Right ventricle myocardium superior (tissue), 1 donor: ENCODE results near the gene SHC2. TPM values are rescaled to one million over a fixed set of nuclear protein-coding genes. Genes with fewer than 3 reads are reported as not detected.
A peak's percentile ranks its signal among the peaks of the same experiment; 100 is the strongest.
"Not testable (repeated sequence)": the region's sequence is repeated elsewhere in the genome, so short reads cannot be mapped to it uniquely, and the experiment has no call there.

Source experiments
- ATAC-seq: fragments of 200-7000 bp; cut with Tn5 transposase; one replicate; pipeline ENCODE4 v1.9.1; 2020; ENCODE audit warnings: mild to moderate bottlenecking; ENCODE audit not compliant: poor library complexity
- DNase-seq: peaks from one replicate; pipeline ENCODE4 v3.0.0-alpha.2; 2020
- intact Hi-C: fragments of 100-400 bp; cut with DNase I; formaldehyde crosslinking; loops from one replicate; pipeline ENCODE4 v1.11.2; 2022
- total RNA-seq: library from RNA; stranded (reverse); fragmentation: NEBNext Ultra II Directional; extraction: Animal tissue kit (Norgen Biotek cat#: 25700); gene quantifications from one replicate; pipeline ENCODE4 v1.2.1, GENCODE V29; 2021
- donor health status: DM: no; HTN: yes; CAD: no; lungs with severe emphysema.

Gene SHC2
- total RNA-seq, 1 donor from 2014 or later = 8.8 TPM

DNA sequence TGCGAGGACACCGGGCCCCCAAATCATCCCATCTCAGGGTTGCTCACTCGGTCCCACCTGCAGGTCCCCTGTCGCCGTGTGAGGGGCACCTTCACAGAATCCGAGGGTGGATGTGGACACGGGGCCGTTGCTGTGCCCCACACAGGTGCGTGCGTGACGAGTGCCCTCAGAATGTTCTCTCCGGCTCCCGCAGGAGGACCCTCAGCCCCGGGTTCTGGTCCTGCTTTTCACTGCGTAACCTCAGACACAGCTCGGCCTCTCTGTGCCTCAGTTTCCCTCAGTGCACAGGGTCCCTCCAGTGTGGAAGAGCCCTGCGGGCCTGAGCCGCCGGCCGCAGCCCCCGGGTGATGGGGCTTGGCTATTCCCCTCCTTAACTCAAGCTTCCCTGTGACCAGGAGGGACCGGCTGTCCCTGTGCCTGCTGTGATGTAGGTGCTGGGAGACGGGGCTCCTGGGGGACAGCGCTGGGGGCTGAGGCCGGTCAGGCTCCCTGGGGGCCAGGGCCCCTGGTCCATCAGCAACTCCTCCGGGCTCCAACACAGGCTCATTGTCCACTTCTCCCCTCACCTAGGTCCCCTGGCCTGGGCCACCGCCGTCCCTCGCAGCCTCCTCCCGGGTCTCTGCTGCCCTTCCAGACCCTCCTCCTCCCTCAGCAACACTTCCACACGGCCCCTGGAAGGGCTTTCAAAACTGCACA is 4.8 kb downstream of the SHC2 start:
- intact Hi-C loops = no loop called here
- DNase-seq (peak; percentile 29), ATAC-seq (no peak)

DNA sequence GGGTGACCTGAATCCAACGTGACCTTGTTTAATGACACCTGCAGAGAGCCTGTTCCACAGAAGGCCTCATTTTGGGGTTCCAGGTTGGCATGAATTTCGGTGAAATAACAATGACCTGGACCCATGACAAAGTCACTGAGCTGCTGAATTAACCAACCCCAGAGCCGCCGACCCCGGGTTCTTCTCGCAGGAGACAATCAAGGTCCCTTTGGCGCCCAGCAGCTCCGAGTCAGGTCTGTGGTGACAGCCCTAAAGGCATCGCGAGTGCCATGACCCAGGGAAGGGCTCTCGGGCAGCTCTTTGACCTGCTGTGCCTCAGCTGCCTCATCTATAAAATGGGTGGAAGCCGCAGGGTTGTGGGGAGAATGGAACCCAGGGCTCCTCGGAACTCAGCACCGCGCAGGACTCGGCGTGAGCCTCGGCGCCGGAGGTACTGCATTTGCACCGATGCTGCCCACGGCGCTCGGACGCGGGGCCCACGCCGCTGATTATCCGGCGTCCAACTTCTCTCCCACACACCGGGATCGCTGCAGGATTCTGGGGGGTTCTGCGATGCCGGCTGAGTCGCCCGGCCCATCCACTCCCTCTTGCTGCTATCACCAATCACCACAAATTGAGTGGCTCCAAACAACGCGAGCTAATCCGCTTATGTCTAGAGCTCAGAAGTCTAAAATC is 5.7 kb downstream of the SHC2 start:
- ATAC-seq (no peak), DNase-seq (peak; percentile 35)
- intact Hi-C loops = no loop called here

DNA sequence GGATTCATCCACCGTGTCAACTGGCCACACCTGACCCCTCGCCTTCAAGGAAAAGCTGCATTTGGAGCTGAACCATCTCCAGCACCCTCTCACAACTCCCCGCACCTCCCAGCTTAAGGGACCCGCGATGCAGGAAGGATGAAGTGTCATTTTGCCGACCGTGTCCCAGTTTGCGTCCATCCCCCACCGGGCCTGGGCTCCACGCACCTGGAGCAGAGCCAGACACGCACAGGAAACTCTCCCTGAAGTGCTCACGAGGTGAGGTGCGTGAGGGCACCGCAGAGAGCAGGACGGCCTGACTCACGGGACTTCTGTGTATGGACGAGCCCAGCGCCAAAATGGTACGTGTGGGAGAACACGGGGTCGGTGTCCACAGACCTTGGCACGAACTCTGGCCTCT is 7.2 kb downstream of the SHC2 start:
- no peak for ATAC-seq
- DNase-seq = no peak
- intact Hi-C loops = no loop called here

DNA sequence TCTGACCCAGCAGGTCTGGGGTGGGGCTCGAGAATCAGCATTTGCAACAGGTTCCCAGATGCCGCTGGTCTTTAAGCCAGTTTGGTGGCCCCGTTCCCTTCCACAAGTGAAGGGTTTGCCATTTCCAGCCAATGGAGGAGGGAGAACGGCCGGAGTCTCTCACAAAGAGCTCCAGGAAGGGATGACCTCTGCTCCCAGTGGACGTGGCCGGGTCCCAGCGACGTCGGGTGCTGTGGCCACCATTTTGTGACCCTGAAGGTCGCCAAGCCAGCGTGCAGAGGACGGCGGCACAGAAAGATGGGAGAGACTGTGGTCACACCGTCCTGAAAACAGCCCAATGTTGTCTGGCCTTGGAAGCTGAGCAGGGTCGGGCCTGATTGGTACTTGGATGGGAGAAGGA is 8.0 kb downstream of the SHC2 start:
- ATAC-seq = no peak
- DNase-seq = no peak
- intact Hi-C loops = no loop called here

DNA sequence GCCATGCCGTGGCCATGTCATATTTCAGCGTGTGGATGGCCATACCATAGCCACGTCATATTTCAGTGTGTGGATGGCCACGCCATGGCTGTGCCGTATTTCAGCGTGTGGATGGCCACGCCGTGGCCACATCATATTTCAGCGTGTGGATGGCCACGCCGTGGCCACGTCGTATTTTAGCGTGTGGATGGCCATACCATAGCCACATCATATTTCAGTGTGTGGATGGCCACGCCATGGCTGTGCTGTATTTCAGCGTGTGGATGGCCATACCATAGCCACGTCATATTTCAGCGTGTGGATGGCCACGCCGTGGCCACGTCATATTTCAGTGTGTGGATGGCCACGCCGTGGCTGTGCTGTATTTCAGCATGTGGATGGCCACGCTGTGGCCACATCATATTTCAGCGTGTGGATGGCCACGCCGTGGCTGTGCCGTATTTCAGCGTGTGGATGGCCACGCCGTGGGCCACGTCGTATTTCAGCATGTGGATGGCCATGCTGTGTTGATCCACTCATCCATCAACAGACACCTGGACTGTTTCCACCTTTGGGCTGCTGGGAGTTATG is 9.8 kb downstream of the SHC2 start:
- DNase-seq, intact Hi-C loops, ATAC-seq: not testable (repeated sequence)

DNA sequence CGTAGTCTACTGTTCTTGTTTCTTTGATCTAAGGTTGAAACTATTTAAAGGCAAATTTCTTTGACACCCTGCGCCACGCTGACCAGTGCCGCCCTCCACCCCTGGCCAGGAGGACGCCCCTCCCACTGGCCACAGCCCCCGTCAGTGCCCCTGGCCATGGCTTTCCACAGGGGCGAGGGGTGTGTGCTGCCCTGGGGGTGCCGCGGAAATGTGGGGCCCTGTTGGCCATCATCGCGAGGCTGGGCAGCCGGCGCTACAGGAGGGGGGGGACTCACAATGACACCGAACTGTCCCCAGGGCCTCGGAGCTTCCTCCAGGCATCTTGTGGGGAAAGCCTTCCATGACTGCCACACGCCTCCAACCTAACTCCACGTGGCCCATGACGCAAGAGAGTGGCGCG is 10.9 kb downstream of the SHC2 start:
- intact Hi-C loops = no loop called here
- no peak for ATAC-seq
- DNase-seq = peak; percentile 30

DNA sequence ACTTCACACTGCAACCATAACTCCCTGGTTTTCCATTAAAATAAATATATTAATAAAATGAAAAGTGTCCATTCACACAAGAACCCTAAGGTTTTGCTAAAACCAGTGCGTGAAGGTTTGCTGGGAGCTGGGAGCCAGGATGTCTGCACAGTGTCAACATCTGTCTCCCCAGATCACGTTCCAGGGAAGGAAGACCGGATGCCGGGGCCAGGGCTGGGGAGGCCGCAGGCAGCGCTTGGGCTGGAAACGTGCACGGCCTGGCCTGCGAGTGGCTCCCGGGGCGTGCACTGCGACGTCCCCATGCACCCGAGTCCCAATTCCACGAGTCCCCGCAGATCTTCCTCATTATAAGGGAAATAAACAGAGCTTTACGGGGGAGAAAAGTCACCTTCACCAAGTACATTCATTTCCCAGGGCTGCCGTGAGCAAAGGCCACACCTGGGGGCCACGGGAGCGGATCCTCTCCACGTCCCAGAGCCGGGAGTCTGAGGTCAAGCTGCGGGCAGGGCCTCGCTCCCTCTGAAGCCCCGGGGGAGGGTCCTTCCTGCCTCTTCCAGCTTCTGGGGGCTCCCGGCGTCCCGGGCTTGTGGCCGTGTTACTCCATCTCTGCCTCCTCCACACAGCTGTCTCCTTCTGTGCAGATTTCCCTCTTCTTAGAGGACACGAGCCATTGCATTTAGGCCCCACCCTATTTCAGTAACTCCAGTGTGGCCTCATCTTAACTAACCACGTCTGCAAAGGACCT is 12.8 kb downstream of the SHC2 start:
- intact Hi-C loops = no loop called here
- DNase-seq = peak; percentile 52
- peak; percentile 89 for ATAC-seq

DNA sequence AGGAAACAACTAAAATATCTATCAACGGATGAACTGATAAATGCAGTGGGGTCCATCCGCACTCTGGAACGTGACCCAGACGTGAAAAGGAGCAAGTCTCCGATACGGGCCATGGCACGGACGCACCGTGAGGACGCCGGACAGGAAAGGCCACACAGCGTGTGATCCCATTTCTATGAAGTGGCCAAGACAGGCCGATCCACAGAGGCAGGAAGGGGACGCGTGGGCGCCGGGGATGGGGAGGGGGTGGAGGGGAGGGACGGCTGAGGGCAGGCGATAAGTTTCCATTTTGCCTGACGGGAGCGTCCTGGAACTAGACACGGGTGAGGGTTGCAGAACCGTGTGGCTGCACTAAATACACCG is 13.8 kb downstream of the SHC2 start:
- ATAC-seq (no peak), DNase-seq (peak; percentile 28)
- intact Hi-C loops = no loop called here

DNA sequence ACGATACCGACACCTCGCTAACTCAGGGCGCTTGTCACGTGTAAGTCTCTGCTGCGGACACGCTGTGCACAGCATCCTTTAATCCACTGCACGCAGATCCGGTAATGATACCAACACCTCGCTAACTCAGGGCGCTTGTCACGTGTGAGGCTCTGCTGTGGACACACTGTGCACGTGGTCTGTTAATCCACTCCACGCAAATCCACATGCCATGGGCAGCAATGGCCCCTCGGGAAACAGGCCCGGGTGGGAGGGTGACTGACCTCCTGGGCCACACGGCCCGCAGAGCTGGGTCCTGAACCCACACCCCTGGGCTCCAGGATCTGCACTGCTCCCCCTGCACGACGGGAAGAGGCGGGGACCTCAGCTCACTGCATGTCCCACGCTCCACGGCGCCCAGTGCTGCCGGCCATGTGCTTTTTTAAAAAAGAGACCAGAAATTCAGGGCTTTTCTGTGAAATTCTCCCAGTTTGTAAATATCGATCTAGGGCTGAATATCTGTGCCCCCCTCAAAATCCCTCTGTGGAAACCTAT is 16.1 kb downstream of the SHC2 start:
- intact Hi-C loops = no loop called here
- no peak for ATAC-seq

DNA sequence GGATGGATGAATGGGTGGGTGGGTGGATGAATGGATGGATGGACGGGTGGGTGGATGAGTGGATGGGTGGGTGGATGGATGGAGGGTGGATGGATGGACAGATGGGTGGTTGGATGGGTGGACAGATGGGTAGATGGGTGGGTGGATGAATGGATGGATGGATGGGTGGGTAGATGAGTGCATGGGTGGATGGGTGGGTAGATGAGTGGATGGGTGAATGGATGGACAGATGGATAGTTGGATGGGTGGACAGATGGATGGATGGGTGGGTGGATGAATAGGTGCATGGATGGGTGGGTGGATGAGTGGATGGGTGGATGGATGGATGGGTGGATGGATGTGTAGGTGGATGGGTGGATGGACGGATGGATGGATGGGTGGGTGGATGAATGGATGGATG is 17.8 kb downstream of the SHC2 start:
- ATAC-seq (no peak), DNase-seq (no peak)
- intact Hi-C loops = no loop called here

More for the DNA sequence above, 16.1 kb downstream of the SHC2 start:
- DNase-seq = peak; percentile 17

DNA sequence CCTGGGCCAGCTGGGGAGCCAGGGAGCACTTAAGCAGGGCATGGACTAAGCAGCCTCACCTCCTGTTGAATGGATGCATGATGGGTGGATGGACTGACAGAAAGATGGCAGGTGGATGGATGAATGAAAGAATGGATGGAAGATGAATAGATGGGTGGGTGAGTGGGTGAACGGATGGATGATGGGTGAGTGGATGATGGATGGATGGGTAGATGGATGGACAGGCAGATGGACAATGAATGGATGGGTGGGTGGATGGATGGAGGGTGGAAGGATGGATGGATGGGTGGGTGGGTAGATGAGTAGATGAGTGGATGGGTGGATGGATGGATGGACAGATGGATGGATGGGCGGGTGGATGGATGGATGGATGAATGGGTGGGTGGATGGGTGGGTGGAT is 18.7 kb downstream of the SHC2 start:
- intact Hi-C loops = no loop called here
- no peak for DNase-seq
- ATAC-seq = no peak

DNA sequence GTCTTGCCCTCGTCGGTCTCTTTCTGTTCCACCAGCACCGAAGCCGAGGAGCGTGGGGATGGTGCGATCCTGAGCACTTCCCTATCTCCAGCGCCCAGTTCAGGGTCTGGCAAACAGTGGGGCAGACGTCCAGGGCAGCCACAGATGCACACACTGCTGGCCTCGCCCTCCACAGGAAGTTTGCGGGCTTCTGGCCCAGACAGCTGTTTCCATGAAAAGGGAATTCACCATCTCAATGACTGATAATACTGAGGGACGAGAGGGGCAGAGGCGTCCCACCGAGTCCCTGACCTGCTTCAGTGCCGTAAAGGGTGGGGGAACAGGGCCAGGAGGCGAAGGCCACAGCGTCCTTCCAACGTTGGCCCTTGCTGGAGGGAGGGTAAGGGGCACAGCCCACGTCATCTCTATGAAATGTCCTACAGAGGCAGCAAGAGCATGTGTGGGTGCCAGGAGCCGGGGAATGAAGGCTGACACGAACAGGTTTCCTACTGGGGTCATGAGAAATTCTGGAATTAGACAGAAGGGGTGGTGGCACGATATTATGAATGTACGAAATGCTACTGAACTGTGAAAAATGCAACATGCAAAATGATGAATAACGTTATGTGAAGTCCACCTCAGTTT is 19.5 kb downstream of the SHC2 start:
- intact Hi-C loops = no loop called here
- ATAC-seq = no peak
- peak; percentile 44 for DNase-seq

DNA sequence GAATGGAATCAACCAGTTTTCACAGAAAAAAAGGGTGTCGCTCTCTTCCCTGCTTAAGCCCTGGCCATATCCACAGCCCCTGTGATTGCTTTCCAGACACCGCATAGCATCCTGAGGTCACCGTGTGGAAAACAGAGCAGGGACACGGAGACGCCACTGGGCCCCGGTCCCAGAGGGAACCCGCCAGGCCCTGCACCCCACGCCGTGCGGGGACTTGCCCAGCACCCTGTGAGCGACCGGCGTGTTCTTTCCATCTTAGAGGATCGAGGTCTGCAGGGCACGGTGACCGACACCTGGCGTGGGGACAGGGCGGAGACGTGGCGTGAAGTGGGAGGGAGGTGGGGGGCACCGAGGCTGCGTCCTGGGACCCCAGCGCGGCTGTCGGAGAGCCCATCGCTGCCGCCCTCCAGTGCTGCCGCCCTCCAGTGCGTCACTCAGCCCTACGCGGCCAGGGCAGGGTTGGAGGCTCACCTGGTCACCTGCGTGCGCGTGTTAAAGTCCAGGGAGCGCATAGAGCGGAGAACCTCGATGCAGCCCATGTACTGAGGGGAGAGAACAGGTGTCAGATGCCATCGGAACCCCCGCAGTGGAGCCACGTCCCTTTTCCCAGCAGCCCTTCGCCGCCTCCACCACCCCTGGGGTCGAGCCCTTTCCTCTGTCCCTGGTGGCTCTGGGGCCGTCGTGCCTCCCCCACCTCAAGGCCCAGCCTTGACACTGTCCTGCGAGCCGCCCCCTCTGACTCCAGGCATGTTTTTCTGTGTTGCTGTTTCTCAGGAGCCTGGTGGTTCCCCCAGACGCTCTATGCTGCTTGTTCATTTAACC is 20.2 kb downstream of the SHC2 start:
- ATAC-seq = no peak
- DNase-seq = peak; percentile 21
- intact Hi-C loops = no loop called here

DNA sequence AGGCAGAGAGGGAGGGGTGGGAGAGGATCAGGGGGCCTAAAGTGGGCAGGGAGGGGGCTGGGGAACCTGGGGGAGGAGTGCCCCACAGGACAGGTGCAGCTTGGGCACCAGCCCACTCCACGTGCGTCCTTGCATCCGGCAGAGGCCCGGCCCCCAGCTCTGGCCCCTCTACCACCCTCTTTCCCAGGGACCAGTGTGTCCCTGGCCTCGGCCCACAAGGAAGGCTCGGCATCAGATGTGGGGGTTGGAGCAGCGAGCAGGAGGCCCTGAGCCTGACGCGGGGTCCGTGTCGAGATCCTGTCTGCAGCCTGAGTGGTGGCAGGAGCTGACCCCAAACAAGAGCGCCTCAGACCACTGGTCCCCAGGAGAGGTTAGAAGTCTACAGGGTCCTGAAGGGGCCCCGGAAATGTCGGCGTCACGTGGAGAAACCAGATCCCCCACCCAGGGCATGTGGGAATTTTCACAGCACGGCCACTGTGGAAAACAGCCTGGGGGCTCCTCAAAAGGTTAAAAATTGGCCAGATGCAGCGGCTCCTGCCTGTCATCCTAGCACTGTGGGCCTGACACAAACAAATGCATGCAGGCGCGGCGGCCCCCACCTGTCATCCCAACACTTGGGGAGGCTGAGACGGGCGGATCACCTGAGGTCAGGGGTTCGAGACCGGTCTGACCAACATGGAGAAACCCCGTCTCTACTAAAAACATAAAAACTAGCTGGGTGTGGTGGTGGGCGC is 21.5 kb downstream of the SHC2 start:
- peak; percentile 32 for DNase-seq
- ATAC-seq = no peak
- intact Hi-C loops = no loop called here

DNA sequence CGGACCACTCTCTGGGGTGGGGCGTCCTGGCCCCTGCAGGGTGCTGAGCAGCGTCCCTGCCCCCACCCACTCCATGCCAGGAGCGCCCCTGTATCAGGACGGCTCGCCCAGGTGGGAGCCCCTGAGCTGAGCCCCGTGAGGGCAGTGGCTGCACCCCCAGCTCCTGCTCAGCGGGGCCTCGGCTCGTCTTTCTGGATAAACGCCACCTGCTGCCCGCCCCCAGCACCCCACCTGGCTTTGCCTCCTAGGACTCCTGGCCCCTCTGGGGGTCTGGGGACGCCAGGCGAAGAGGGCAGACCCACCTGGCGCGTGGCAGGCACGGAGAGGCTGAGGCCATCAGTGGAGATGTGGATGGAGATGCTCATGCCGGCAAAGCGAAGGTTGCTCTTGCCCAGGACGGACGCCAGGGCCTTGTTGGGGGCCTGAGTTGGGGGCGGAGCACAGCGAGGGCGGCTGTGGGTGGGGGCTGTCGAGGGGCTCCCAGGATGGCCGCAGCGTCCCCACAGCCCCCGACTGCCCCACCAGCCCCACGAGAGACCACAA is 22.3 kb downstream of the SHC2 start:
- intact Hi-C loops = no loop called here
- DNase-seq = peak; percentile 29
- ATAC-seq = no peak

DNA sequence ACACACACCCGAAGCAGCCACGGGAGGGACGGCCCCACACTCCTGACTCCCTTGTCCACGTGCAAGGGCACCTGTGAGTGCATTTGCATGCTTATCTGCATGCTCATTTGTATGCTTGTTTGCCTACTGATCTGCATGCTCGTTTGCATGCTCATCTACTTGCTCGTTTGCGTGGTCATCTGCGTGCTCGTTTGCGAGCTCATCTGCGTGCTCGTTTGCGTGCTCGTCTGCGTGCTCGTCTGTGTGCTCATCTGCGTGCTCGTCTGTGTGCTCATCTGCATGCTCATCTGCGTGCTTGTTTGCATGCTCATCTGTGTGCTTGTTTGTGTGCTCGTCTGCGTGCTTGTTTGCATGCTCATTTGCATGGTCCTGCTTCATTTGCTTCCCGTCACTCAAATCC is 23.8 kb downstream of the SHC2 start:
- DNase-seq (no peak), ATAC-seq (no peak)
- intact Hi-C loops = no loop called here

DNA sequence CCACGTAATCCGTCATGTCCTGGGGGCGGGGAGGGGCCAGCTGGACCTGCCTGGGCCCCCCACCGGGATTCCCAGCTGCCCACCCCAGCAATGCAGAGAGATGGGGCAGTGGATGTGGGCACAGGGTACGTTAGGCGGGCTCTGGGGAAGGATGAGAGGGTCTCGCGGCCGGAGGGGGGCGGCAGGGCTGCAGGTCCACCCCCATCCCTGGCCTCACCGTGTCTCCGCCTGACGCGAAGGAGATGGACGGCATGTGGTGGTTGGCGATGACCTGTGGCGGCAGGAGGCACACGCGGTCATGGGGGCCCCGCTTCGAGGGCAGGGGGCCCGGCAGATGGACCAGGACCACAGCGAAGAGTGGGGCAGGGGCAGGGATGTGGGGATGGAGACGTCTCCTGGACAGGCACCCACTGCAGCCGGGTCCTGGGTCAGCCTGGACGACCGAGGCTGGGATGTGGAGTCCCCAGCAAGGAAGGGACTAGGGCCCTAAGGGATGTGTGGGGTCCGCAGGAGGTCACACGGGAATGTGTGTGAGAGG is 24.4 kb downstream of the SHC2 start:
- ATAC-seq (no peak), DNase-seq (no peak)
- intact Hi-C loops = no loop called here
